HG03139 (cell line): ENCODE data around the gene GSDMA.

Experiments used
- ATAC-seq: cut with Tn5 transposase; IDR thresholded peaks from one replicate; pipeline ENCODE4 v1.9.1; 2021; ENCODE audit not compliant: unreplicated experiment

GSDMA gene

DNA sequence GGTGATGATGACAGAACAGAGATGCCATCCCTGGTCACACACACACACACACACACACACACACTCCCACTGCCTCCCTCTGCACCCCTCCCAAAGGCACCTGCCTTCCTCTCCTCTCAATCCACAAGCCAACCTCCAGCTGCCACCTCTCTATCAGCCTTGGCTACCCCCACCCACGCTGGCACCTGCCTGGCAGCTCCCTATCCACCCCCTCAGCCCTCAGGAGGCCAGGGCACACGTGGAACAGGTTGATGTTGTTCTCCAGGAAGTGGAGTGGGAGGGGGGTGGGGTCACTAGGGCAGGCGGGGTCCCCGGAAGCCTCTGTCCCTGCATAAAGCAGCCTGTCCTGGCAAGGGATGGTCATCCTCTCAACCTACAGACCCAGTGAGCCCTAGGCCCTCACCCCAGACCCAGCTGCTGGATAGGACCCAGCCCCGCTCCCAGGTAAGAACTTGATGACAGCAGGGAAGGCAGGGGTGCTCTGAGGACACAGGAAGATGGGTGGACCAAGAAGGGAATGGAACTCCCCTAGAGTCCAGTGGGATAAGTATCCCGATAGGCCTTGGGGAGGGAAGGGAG lies at the start of gene GSDMA:
Gene GSDMA, plus strand, starts transcription at position 363 of the 579 bp plus-strand sequence. CDS start 2,684 bp downstream, outside the sequence.
- no peak for ATAC-seq

GRCh38 chr17:39913989-39914388 lies 48.8 kb upstream of the GSDMA start:
- no peak for ATAC-seq

- ATAC-seq: no peak
Measured at GRCh38 chr17:39915559-39915958, 47.2 kb upstream of the GSDMA start.

DNA sequence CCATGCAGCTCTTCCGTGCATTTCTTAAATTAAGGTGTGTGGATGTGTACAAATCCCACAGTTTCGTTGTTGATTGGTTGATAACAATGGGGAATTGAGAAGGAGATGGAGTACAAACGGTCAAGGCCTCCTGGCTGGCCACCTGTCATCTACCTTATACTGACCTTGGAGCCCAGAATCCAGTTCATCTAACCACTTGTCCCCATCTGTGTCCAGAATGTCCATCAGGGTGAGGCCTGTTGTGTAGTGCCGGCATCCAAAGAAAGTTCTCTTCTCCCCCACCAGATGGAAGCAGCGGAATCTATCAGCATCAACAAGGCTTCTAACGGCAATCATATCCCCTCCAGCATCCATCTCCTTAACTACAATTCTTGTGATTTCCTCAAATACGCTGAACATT lies 45.9 kb upstream of the GSDMA start:
- no peak for ATAC-seq

DNA sequence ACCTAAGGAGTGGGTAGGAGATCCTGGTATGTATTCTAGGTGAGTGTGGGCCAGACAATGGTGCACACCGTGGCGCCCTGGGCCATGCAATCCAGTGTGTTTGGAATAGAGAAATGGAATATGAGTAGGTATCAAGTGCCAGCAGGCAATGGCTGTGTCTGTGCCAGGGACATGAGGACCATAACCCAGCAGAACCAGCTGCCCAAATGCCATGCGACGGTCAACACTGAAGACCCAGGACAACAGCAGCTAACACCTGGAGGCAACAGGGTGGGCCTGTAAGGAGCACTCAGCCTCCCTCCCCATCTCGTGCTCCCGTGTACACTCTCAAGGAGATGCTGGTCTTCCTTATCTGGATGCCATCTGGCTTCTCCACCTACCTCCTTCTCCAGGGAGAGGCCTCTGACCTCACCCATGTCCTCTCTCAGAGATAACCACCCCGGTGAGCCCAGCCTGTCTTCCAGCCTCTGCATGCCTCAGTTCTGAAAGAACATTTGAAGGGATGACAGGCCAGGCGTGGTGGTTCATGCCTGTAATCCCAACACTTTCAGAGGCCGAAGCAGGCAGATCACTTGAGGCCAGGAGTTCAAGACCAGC lies 43.6 kb upstream of the GSDMA start:
- no peak for ATAC-seq

GRCh38 chr17:39920218-39921210 lies 42.3 kb upstream of the GSDMA start:
- ATAC-seq: no peak

GRCh38 chr17:39921323-39921722 lies 41.5 kb upstream of the GSDMA start:
- ATAC-seq: no peak

DNA sequence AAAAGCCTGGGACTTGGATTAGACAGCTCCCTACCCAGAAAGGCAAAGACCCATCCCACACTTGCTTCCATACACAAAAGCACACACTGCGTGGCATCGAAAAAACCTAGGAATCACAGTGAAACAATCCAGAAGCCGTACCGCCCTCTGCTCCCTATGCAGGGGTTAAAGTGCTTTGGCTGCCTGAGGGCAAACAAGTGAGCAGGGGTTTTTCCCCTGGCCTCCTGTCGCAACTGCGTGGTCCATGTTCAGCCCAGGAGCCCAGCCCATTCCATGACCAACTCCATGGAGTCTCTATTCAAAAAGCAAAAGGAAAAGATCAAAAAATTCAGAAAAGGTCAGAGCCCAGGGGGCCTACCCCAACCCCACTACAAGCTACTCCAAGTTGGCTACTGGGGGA lies 40.8 kb upstream of the GSDMA start:
- ATAC-seq: no peak

DNA sequence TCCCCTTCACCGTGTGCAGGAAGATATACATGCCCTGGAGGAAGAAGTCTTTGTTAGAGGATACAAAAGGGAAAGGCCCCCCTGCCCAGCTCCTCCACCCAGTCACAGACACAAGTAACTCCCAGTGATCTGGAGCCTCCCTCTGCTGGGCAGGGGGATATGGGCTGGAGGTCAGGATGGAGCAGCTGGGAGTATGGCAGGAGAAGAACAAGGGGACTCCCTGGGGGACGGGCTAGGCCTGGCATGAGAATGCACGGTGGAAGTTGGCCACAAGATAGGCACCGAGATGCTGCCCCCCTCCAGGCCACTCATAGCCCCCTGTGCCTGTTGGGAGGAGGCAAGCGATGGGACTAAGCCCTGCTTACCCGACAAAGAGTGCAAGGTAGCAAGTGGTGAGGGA lies 39.6 kb upstream of the GSDMA start:
- no peak for ATAC-seq

GRCh38 chr17:39923836-39924690 lies 38.7 kb upstream of the GSDMA start:
- ATAC-seq: no peak

DNA sequence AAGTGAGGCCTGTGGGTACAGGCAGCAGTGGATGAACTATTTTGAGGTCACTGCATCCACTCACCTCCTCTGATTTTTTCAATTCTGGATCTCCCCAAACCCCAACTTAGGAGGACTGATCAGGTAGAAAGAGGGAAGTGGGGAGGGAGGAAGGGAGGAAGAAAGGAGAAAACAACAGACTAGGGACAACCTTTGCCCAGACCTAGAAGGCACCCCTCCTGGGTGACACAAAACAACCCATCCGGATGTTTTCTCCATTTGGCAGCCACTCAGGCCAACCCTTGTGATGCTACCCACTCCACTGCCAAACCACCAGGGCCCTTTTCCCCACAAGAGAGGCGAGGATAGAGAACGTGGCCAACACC lies 38.1 kb upstream of the GSDMA start:
- ATAC-seq: no peak

DNA sequence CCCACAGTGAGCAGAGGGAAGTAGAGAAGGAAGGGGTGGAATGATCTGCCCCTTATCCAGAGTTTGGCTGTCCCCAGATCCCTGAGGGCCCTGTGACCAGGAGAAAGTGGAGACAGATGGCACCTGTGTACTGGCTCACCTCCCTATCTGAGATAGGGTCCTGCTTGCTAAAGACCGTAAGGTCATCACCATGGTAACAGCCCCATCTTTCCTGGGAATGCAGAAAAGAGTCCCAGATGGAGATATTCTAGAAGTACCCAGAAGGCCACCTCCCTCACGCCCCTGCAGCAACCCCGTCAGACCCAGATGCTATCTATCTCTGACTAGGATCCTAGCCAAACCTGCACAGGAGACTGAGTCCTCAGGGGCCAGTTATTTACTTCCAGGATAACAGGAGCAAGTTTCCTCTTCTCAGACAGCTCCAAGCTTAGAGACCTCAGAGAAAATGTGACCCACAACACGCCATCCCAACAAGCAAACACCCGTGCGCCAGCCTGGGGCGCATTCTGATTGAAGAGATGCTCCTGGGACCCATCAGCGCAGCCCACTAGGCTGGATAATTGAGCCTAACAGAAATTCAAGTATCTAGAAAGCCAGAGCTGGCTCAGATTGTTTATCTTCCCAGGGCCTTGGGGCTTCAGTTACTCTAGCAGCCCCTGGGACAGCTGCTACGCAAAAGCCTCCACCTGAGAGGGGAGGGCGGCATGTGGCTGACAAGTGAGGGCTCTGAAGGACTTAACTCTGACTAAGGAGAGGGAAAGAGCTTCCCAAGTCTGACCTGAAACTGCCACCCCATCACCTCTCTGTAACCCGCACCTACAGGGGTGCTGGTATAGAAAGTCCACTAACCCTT lies 37.3 kb upstream of the GSDMA start:
- ATAC-seq: no peak

GRCh38 chr17:39926135-39926587 lies 36.6 kb upstream of the GSDMA start:
- no peak for ATAC-seq

DNA sequence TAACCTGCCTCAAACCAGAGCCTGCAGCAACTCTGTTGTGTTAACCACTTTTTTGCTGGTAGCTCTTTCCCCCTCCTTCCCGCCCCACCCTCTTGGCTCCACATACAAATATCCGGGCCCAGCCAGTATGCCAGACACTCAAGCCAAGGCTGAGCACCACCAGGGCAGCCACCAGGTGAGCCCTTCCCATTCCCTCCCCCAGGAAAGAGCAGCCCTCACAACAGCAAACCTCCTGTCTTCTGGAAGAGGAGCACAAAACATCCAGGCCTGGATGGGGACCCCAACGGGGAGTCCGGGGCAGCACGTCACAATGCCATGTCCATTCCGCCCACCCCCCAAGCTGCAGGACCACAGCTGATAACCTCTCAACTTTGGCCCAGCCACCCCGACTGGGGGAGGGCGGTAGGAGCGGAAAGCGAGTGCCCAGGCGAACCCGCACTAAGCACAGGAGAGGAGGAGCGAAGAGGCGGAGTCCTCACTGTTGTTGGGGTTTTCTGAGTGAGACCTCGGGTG lies 36.2 kb upstream of the GSDMA start:
- peak; percentile 18 for ATAC-seq

DNA sequence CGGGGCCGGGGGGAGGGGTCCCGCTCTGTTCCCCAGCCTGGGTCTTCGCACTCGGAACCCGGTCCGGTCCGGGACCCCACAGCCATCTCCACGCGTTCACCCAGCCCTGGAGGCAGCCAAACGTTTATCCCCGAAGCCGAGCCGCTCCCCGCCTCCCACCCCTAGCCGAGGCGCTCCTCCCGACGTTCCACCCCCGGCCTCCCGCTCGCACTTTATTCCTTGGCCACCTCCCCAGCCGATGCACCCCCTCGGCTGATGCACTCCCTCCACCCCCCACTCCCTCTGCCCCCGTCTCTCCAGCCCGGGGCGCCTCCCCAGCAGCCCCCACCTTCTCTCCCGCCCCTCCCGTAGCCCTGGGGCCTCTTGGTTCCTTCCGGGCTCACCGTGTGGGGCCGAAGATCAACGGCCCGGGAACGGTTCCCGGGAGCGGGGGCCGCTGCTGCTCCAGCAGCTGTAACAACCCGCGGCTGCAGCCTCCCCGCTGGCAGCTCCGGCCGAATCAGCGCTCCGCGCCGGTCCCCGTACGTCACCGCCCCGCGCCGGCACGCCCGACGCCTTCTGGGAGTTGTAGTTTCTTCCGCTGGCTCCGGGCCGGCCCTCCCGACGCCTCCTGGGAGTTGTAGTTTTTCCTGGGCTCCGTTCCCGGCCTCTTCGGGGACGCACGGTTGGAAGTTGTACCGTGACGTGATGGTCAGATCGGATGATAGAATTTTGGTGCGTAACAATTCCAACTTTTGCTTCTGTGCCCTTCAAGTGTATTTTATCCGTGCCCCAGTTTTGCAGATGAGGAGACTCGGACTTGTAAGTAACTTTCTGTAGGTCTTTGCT lies 35.5 kb upstream of the GSDMA start, which contains the start of the genes LRRC3C and ORMDL3:
Gene LRRC3C, plus strand, starts transcription at position 632 of the 828 bp plus-strand sequence. CDS start 13,792 bp downstream, outside the sequence.
Gene ORMDL3, minus strand, starts transcription at position 501 of the 828 bp plus-strand sequence. CDS start 3,398 bp downstream, outside the sequence.
- peak; percentile 76 for ATAC-seq

DNA sequence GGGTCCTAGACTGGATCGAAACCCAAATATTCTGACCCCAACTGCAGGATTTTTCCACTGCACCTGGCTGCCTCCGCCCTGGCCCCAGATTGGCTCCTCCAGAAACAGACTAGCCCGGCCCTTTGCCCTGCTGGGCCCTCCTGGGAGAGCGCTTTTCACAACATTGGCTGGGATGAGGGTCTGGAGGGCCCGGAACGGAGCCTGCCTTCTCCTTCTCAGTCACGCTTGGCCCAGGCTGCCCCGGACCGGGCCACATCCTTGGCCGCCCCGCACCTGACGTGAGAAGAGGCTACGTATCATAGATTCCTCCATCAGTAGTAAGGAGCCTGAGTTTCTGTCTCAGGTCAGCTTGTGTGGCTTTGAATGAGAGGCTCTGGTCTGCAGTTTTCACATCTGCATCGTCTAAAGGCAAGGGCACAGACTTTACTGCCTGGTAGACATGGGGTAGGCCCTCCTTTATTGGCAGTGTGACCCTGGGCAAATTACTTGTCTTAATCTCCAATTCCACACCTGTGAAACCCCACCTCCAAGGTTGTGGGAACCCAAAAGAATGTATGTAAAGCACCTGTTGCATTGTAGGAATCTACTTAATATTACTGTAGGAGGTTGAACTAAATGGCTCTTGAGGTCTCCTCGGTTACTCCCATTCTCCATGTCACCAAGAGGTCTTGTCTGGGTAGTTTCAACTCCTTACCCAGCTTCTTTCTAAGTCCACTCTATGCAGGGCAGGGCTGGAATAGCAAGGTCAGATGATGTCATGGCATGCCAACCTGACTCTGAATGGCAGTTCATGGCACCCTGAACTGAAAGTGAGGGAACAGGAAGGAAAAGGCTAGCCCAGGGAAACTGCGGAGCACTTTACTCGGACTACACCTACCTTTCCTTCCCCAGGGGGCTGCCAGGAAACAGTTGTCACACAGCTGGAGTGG lies 34.6 kb upstream of the GSDMA start:
- peak; percentile 8 for ATAC-seq

- no peak for ATAC-seq
Measured at GRCh38 chr17:39928858-39929645, 33.8 kb upstream of the GSDMA start.
